ENCODE measurements around the gene KCNMB4.

KCNMB4 gene

DNA sequence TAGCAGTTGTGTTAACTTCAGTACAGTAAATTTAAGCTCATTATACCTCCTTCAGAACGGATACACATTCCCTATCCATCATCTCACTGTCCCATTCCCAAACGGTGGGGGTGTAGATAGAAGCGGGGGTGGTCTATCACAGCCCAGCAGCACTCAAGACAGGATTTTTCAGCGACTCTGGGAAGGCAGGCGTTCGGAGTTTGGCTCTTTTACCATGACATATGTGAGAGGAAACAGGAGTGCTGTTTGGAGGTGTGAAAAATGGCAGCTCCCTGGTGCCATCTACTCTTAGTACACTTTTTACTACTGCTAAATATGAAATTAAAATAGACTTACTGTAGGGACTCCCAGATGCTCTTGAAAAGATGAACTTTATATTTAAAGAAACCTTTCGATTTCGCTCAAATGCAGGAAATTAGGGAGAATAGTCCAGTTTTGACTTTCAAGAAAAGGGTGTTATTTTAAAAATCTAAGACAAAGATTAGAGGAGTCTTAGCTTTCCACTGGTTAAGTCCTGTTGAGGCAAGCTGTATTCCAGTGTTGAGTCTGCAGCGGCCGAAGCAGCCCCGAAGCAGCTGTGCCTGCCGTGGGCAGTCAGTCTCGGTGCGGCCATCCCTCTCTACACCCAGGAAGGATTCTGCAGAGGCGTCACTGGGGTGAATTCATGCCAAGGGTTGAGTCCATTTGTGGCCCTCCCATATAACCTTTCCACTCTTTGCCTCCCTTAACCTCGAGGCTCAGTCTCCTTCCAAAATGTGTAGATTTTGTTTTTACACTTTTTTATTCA, 42.1 kb downstream of the KCNMB4 start:
- DNase-seq (ENCODE audit: low read depth), result no peak
- TF ChIP-seq, protein P1, sequence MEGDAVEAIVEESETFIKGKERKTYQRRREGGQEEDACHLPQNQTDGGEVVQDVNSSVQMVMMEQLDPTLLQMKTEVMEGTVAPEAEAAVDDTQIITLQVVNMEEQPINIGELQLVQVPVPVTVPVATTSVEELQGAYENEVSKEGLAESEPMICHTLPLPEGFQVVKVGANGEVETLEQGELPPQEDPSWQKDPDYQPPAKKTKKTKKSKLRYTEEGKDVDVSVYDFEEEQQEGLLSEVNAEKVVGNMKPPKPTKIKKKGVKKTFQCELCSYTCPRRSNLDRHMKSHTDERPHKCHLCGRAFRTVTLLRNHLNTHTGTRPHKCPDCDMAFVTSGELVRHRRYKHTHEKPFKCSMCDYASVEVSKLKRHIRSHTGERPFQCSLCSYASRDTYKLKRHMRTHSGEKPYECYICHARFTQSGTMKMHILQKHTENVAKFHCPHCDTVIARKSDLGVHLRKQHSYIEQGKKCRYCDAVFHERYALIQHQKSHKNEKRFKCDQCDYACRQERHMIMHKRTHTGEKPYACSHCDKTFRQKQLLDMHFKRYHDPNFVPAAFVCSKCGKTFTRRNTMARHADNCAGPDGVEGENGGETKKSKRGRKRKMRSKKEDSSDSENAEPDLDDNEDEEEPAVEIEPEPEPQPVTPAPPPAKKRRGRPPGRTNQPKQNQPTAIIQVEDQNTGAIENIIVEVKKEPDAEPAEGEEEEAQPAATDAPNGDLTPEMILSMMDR (IDR thresholded peaks at IDR 0.05; ENCODE audit: insufficient read depth, low read depth, low read length, missing control alignments), result no peak

GRCh38 chr12:70415987-70416386, 49.9 kb downstream of the KCNMB4 start:
- TF ChIP-seq, protein P1 (IDR thresholded peaks at IDR 0.05; ENCODE audit: insufficient read depth, low read depth, low read length, missing control alignments), result no peak
- DNase-seq (ENCODE audit: low read depth), result no peak
- H3K4me3 ChIP-seq (ENCODE audit: low read length), result no peak overlapping the region

More for the DNA sequence above, 42.1 kb downstream of the KCNMB4 start:
- no peak overlapping the region for H3K4me3 ChIP-seq (ENCODE audit: low read length)

DNA sequence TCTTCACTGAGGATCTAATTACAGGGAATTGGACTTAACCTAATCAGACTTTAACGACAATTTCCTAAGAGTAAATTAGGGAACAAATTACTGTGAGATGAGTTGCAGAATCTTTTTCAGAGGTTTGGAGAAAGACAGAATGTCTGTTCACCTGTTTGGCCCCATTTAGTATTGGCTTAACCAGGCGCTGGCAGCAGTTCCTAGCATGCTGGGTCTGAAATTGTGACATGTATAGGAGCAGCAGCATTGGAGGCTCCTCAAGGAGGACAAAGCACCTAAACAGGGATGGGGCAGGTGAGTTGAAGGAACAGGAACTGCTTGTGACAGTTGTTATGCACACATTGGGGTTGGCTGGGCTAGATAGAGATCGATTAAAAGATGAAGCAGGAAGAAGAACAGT, 51.0 kb downstream of the KCNMB4 start:
- no peak for DNase-seq (ENCODE audit: low read depth)
- TF ChIP-seq, protein P1 (IDR thresholded peaks at IDR 0.05; ENCODE audit: insufficient read depth, low read depth, low read length, missing control alignments), result no peak
- no peak overlapping the region for H3K4me3 ChIP-seq (ENCODE audit: low read length)

GRCh38 chr12:70418101-70418500, 52.0 kb downstream of the KCNMB4 start:
- peak; percentile 29 for DNase-seq (ENCODE audit: low read depth)
- TF ChIP-seq, protein P1 (IDR thresholded peaks at IDR 0.05; ENCODE audit: insufficient read depth, low read depth, low read length, missing control alignments), result no peak
- no peak overlapping the region for H3K4me3 ChIP-seq (ENCODE audit: low read length)

GRCh38 chr12:70422631-70423030, 56.5 kb downstream of the KCNMB4 start:
- DNase-seq (ENCODE audit: low read depth), result no peak
- TF ChIP-seq, protein P1 (IDR thresholded peaks at IDR 0.05; ENCODE audit: insufficient read depth, low read depth, low read length, missing control alignments), result no peak
- H3K4me3 ChIP-seq (ENCODE audit: low read length), result no peak overlapping the region

GRCh38 chr12:70426620-70427019, 60.5 kb downstream of the KCNMB4 start:
- TF ChIP-seq, protein P1 (IDR thresholded peaks at IDR 0.05; ENCODE audit: insufficient read depth, low read depth, low read length, missing control alignments), result no peak
- no peak overlapping the region for H3K4me3 ChIP-seq (ENCODE audit: low read length)
- no peak for DNase-seq (ENCODE audit: low read depth)

- TF ChIP-seq, protein P1 (IDR thresholded peaks at IDR 0.05; ENCODE audit: insufficient read depth, low read depth, low read length, missing control alignments), result no peak
These were observed 61.5 kb downstream of the KCNMB4 start for GRCh38 chr12:70427611-70428010.

More at GRCh38 chr12:70427611-70428010, 61.5 kb downstream of the KCNMB4 start:
- no peak overlapping the region for H3K4me3 ChIP-seq (ENCODE audit: low read length)
- no peak for DNase-seq (ENCODE audit: low read depth)

All from epithelial cell of esophagus (primary cell).